Neuronal stem cell (in vitro differentiated cells): Measurements from ENCODE around the gene ABCC1.

Source experiments
- DNase-seq: peaks from one replicate; pipeline ENCODE4 v3.0.0-alpha.2; 2013; ENCODE audit warnings: low spot score
- H2AFZ ChIP-seq: one replicate; pipeline ENCODE4 v1.6.1; 2013; ENCODE audit warnings: mild to moderate bottlenecking, low read length, inconsistent platforms
- H2AK5ac ChIP-seq: 2 replicates; pipeline ENCODE4 v1.6.1; 2013; ENCODE audit warnings: low read depth, mild to moderate bottlenecking, inconsistent platforms, low read length, moderate library complexity, mixed read lengths
- H2BK120ac ChIP-seq: 2 replicates; pipeline ENCODE4 v1.6.1; 2013; ENCODE audit warnings: low read depth, mild to moderate bottlenecking, inconsistent platforms, low read length, moderate library complexity, mixed read lengths
- H2BK12ac ChIP-seq: one replicate; pipeline ENCODE4 v1.6.1; 2013; ENCODE audit warnings: low read length, inconsistent platforms
- H2BK15ac ChIP-seq: 2 replicates; pipeline ENCODE4 v1.6.1; 2013; ENCODE audit warnings: mild to moderate bottlenecking, low read length, inconsistent platforms, mixed read lengths
- H2BK5ac ChIP-seq: one replicate; pipeline ENCODE4 v1.6.1; 2013; ENCODE audit warnings: inconsistent platforms, mild to moderate bottlenecking, low read length, moderate library complexity
- H3K14ac ChIP-seq: one replicate; pipeline ENCODE4 v1.6.1; 2013; ENCODE audit warnings: low read length, inconsistent platforms
- H3K18ac ChIP-seq: 2 replicates; pipeline ENCODE4 v1.6.1; 2013; ENCODE audit warnings: low read length, inconsistent platforms
- H3K23ac ChIP-seq: 2 replicates; pipeline ENCODE4 v1.6.1; 2013; ENCODE audit warnings: low read depth, mild to moderate bottlenecking, mixed read lengths, low read length, inconsistent platforms; ENCODE audit not compliant: poor library complexity
- H3K27ac ChIP-seq: replicated peaks from 3 replicates; pipeline ENCODE4 v1.5.1; 2013; ENCODE audit warnings: low read length, inconsistent platforms
- H3K27me3 ChIP-seq, 3 experiments: 2 replicates each; pipeline ENCODE4 v1.6.1; 2013; ENCODE audit warnings: low read length in 3 of 3, mild to moderate bottlenecking in 2 of 3, inconsistent platforms in 1 of 3, low read depth in 1 of 3, mixed read lengths in 1 of 3, moderate library complexity in 1 of 3; ENCODE audit not compliant: control insufficient read depth in 3 of 3, insufficient read depth in 3 of 3
- H3K36me3 ChIP-seq, 2 donors: replicated peaks in 1 of 2; 2 replicates each; pipeline ENCODE4 v1.6.1; 2013; ENCODE audit warnings: low read length in 2 of 2; ENCODE audit not compliant: control insufficient read depth in 2 of 2, insufficient read depth in 2 of 2
- H3K4ac ChIP-seq: 2 replicates; pipeline ENCODE4 v1.6.1; 2013; ENCODE audit warnings: inconsistent platforms, mild to moderate bottlenecking, low read length, moderate library complexity
- H3K4me1 ChIP-seq, 2 donors: 1 replicate in 1 of 2; 2 replicates in 1 of 2; pipeline ENCODE4 v1.6.1; 2013; ENCODE audit warnings: low read length in 2 of 2, low read depth in 1 of 2; ENCODE audit not compliant: control insufficient read depth in 2 of 2, insufficient read depth in 1 of 2
- H3K4me2 ChIP-seq: one replicate; pipeline ENCODE4 v1.6.1; 2013; ENCODE audit warnings: mild to moderate bottlenecking, low read length, inconsistent platforms; ENCODE audit not compliant: insufficient read depth, poor library complexity, severe bottlenecking
- H3K4me3 ChIP-seq, 2 donors: 2 replicates each; pipeline ENCODE4 v1.5.1; 2013; ENCODE audit warnings: low read length in 2 of 2, mild to moderate bottlenecking in 2 of 2, inconsistent platforms in 1 of 2, moderate library complexity in 1 of 2
- H3K79me1 ChIP-seq: one replicate; pipeline ENCODE4 v1.6.1; 2013; ENCODE audit warnings: low read depth, mild to moderate bottlenecking, inconsistent platforms, low read length, moderate library complexity
- H3K9ac ChIP-seq: one replicate; pipeline ENCODE4 v1.6.1; 2013; ENCODE audit warnings: mild to moderate bottlenecking, low read depth, low read length, inconsistent platforms; ENCODE audit not compliant: poor library complexity
- H3K9me3 ChIP-seq, 2 donors: replicated peaks in 1 of 2; 2 replicates each; pipeline versions ENCODE3 to v1.6.1; 2013; ENCODE audit warnings: low read length in 2 of 2, mild to moderate bottlenecking in 2 of 2, inconsistent platforms in 1 of 2, low read depth in 1 of 2, mixed read lengths in 1 of 2, moderate library complexity in 1 of 2; ENCODE audit not compliant: control insufficient read depth in 2 of 2, insufficient read depth in 1 of 2
- H4K8ac ChIP-seq: one replicate; pipeline ENCODE4 v1.6.1; 2013; ENCODE audit warnings: low read depth, mild to moderate bottlenecking, inconsistent platforms, low read length, moderate library complexity
- H4K91ac ChIP-seq: one replicate; pipeline ENCODE4 v1.6.1; 2013; ENCODE audit warnings: low read length, low read depth, mild to moderate bottlenecking, inconsistent platforms; ENCODE audit not compliant: poor library complexity
- WGBS, 2 donors: extraction: QIAGEN DNeasy Blood & Tissue Kit; methylation state at CpG; one replicate each; pipeline ENCODE4 v1.1.7; 2013; ENCODE audit warnings: missing lambda C conversion rate in 2 of 2, mixed read lengths in 1 of 2; ENCODE audit not compliant: insufficient read length in 2 of 2, insufficient replicate concordance in 1 of 2; ENCODE audit errors: extremely low coverage in 2 of 2; 5-methylcytosine and 5-hydroxymethylcytosine counted together

Gene ABCC1

DNA sequence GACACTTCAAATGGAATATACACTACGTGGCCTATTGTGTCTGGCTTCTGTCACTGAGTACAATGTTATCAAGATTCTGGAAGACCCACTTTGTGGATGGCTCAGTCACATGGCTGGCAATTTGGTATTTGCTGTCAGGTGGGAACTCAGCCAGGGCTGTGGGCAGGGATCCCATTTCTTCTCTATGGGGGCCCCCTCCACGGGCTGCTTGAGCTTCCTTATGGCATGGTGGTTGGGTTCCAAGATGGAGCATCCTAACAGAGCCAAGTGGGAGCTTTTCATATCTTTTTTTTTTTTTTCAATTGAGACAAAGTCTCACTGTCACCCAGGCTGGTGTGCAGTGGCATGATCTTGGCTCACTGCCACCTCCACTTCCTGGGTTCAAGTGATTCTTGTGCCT is 43.0 kb upstream of the ABCC1 start:
- Histone ChIP-seq H3K4ac (no peak overlapping the region), H3K14ac (no peak overlapping the region), H2AFZ (no peak overlapping the region), H3K23ac (no peak overlapping the region), H3K9me3 (peaks cover 0 to 1% of the 10 kb centered on the region in 2 donors), H2AK5ac (no peak overlapping the region), H3K36me3 (no peaks in the 10 kb centered on the region), H3K27ac (no peak overlapping the region), H4K8ac (no peak overlapping the region), H3K4me3 (no peak overlapping the region), H2BK5ac (no peak overlapping the region), H3K18ac (no peak overlapping the region), H3K79me1 (no peaks in the 10 kb centered on the region), H3K4me1 (no peaks in the 10 kb centered on the region), H2BK12ac (no peak overlapping the region), H4K91ac (no peak overlapping the region), H3K9ac (no peak overlapping the region), H2BK15ac (no peak overlapping the region), H2BK120ac (no peak overlapping the region), H3K4me2 (no peak overlapping the region), H3K27me3 (peaks cover 0 to 1% (median 0%) of the 10 kb centered on the region in 3 experiments)
- no peak for DNase-seq
- no CpG with 5 or more reads among the region's 2 CpGs for WGBS, 2 donors

DNA sequence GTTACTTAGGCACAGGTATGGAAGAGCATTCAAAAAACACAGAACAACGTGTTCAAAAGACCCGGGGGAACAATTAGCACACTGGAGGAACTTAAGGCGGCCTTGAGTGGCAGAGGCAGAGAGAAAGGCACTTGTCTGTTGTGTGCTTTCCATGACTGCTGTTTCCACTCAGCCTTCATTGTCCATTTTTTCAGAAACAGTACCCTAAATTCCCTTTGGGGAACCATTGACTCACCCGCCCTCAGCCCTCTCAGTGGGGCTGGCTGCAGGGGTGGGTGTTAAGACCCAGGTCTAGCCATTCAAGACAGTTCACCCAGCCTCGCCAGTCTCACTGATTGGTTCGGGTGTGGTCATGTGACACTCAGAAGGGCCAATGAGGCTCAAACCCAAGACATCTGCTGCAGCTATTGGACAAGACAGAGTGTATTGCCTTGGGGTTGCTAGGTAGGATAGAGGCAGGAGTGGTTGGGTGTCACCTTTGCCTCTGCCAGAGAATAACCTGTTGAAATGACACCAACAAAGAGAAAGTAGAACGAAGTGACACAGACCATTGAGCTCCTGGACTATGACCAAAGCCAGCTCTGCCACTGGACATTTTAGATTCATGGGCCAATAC is 41.4 kb upstream of the ABCC1 start:
- no CpG with 5 or more reads among the region's 7 CpGs for WGBS, 2 donors
- no peaks in the 10 kb centered on the region for H3K4me1 ChIP-seq
- H4K8ac ChIP-seq, result no peak overlapping the region
- no peak overlapping the region for H3K4ac ChIP-seq
- H3K23ac ChIP-seq, result no peak overlapping the region
- H3K9me3 ChIP-seq, result peaks cover 0 to 1% of the 10 kb centered on the region in 2 donors
- no peak overlapping the region for H3K4me2 ChIP-seq
- H3K27ac ChIP-seq, result no peak overlapping the region
- H3K79me1 ChIP-seq, result no peaks in the 10 kb centered on the region
- no peak overlapping the region for H3K14ac ChIP-seq
- H2BK15ac ChIP-seq, result no peak overlapping the region
- H3K18ac ChIP-seq, result no peak overlapping the region
- DNase-seq, result peak; percentile 26
- H3K27me3 ChIP-seq, result peaks cover 0 to 1% (median 0%) of the 10 kb centered on the region in 3 experiments
- no peak overlapping the region for H2BK5ac ChIP-seq
- no peak overlapping the region for H3K4me3 ChIP-seq
- no peak overlapping the region for H2BK12ac ChIP-seq
- no peak overlapping the region for H2AK5ac ChIP-seq
- peak overlapping the region; percentile 64 for H2AFZ ChIP-seq
- no peak overlapping the region for H4K91ac ChIP-seq
- no peak overlapping the region for H2BK120ac ChIP-seq
- H3K36me3 ChIP-seq, result no peaks in the 10 kb centered on the region
- H3K9ac ChIP-seq, result no peak overlapping the region

DNA sequence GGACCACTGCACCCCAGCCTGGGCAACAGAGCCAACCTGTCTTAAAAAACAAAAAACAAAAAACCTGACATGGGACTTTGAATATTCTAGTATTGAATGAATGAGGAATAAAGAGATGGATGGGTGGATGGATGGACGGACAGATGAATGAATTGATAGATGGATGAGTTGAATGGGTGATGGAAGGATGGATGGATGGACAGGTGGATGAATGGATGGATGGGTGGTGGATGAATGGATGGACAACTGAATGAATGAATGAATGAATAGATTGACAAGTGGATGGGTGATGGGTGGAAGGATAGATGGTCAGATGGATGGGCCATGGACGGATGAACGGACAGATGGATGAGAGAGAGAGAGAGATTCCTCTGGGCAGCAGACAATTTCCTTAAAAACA is 38.2 kb upstream of the ABCC1 start:
- no peak overlapping the region for H3K4me3 ChIP-seq
- WGBS, 2 donors, result 100% methylated on average over 1 of the region's 3 CpGs
- no peak overlapping the region for H3K4ac ChIP-seq
- H3K27me3 ChIP-seq, result no peaks in the 10 kb centered on the region
- no peak overlapping the region for H3K23ac ChIP-seq
- no peak overlapping the region for H2AK5ac ChIP-seq
- H4K91ac ChIP-seq, result no peak overlapping the region
- peaks cover 0 to 1% of the 10 kb centered on the region in 2 donors for H3K9me3 ChIP-seq
- no peak overlapping the region for H3K27ac ChIP-seq
- H3K79me1 ChIP-seq, result no peaks in the 10 kb centered on the region
- H3K36me3 ChIP-seq, result no peaks in the 10 kb centered on the region
- H4K8ac ChIP-seq, result no peak overlapping the region
- DNase-seq, result no peak
- no peak overlapping the region for H2BK120ac ChIP-seq
- no peak overlapping the region for H3K14ac ChIP-seq
- H3K18ac ChIP-seq, result no peak overlapping the region
- no peak overlapping the region for H3K4me2 ChIP-seq
- H2BK15ac ChIP-seq, result no peak overlapping the region
- no peak overlapping the region for H2BK5ac ChIP-seq
- no peaks in the 10 kb centered on the region for H3K4me1 ChIP-seq
- no peak overlapping the region for H2BK12ac ChIP-seq
- no peak overlapping the region for H2AFZ ChIP-seq
- no peak overlapping the region for H3K9ac ChIP-seq

DNA sequence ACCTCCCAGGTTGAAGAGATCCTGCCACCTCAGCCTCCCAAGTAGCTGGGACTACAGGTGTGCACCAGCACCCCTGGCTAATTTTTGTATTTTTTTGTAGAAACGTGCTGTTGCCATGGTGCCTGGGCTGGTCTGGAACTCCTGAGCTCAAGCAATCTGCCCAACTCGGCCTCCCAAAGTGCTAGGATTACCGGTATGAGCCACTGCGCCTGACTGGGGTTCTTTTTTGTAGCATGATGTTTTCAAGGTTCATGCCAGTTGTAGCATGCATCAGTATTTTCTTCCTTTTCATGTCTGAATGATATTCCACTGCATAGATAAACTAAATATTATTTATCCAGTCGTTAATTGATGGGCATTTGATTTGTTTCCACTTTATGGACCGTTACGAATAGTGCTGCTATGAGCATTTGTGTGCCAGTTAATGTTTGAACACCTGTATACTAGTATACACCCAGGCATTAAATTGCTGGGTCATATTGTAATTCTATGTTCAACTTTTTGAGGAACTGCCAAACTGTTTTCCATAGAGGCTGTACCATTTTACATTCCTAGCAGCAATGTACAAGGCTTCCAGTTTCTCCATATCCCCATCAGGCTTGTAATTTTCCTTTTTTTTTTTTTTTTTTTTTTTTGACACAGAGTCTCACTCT is 36.2 kb upstream of the ABCC1 start:
- Histone ChIP-seq H3K79me1 (no peaks in the 10 kb centered on the region), H3K27me3 (no peaks in the 10 kb centered on the region), H3K4ac (no peak overlapping the region), H2AK5ac (no peak overlapping the region), H3K18ac (no peak overlapping the region), H3K9ac (no peak overlapping the region), H3K27ac (no peak overlapping the region), H2BK120ac (no peak overlapping the region), H2BK15ac (no peak overlapping the region), H4K91ac (no peak overlapping the region), H3K36me3 (no peaks in the 10 kb centered on the region), H3K4me2 (no peak overlapping the region), H3K4me3 (no peak overlapping the region), H2BK5ac (no peak overlapping the region), H3K14ac (no peak overlapping the region), H3K9me3 (peaks cover 0 to 1% of the 10 kb centered on the region in 2 donors), H3K4me1 (no peaks in the 10 kb centered on the region), H2AFZ (no peak overlapping the region), H4K8ac (no peak overlapping the region), H2BK12ac (no peak overlapping the region), H3K23ac (no peak overlapping the region)
- no CpG with 5 or more reads among the region's 7 CpGs for WGBS, 2 donors
- no peak for DNase-seq
